HCT116 (cell line): Measurements from ENCODE around the gene TP63.

Experiments
- CTCF ChIP-seq, 3 experiments: fragments of 200-600 bp in 1 of 3; sonication (generic) in 1 of 3; IDR thresholded peaks in 2 of 3; conservative IDR thresholded peaks in 1 of 3; 2 replicates each; pipeline ENCODE4 v1.5.1; 2012 to 2017; ENCODE audit warnings: low read depth in 2 of 3, low read length in 2 of 3, antibody characterized with exemption in 1 of 3, borderline replicate concordance in 1 of 3, control low read depth in 1 of 3, mild to moderate bottlenecking in 1 of 3, mixed read lengths in 1 of 3, mixed run types in 1 of 3, moderate library complexity in 1 of 3; ENCODE audit not compliant: insufficient read depth in 1 of 3
- EZH2phosphoT487 ChIP-seq: fragments of 200-600 bp; IDR thresholded peaks from 2 replicates; pipeline ENCODE4 v1.6.1; 2018; ENCODE audit warnings: antibody characterized with exemption, borderline replicate concordance
- FOSL1 ChIP-seq: IDR thresholded peaks from 2 replicates; pipeline ENCODE4 v1.6.1; 2012; ENCODE audit warnings: low read depth
- POLR2A ChIP-seq: IDR thresholded peaks from 2 replicates; pipeline ENCODE4 v1.7.0; 2011; ENCODE audit warnings: borderline replicate concordance; ENCODE audit not compliant: insufficient read depth, insufficient read length; ENCODE audit errors: extremely low read depth
- TF ChIP-seq, protein P1 (sequence below): IDR thresholded peaks from 2 replicates; pipeline ENCODE4 v1.6.1; 2011; ENCODE audit warnings: mild to moderate bottlenecking, low read length, moderate library complexity; ENCODE audit not compliant: insufficient replicate concordance; ENCODE audit errors: extremely low read depth

- no peak for TF ChIP-seq CTCF (IDR thresholded peaks at IDR 0.05 in 2 of 3, conservative IDR thresholded peaks at IDR 0.05 in 1 of 3; ENCODE audit: borderline replicate concordance in 1 of 3, insufficient read depth in 1 of 3, low read depth in 2 of 3, low read length in 2 of 3)
- TF ChIP-seq, protein P1, sequence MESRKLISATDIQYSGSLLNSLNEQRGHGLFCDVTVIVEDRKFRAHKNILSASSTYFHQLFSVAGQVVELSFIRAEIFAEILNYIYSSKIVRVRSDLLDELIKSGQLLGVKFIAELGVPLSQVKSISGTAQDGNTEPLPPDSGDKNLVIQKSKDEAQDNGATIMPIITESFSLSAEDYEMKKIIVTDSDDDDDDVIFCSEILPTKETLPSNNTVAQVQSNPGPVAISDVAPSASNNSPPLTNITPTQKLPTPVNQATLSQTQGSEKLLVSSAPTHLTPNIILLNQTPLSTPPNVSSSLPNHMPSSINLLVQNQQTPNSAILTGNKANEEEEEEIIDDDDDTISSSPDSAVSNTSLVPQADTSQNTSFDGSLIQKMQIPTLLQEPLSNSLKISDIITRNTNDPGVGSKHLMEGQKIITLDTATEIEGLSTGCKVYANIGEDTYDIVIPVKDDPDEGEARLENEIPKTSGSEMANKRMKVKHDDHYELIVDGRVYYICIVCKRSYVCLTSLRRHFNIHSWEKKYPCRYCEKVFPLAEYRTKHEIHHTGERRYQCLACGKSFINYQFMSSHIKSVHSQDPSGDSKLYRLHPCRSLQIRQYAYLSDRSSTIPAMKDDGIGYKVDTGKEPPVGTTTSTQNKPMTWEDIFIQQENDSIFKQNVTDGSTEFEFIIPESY, result no peak
- no peak for TF ChIP-seq EZH2phosphoT487
- TF ChIP-seq FOSL1, result no peak
- TF ChIP-seq POLR2A, result no peak
Measured at GRCh38 chr3:189680723-189681122, 49.5 kb downstream of the TP63 start.
